ENCODE results near the gene RIMKLB.
"Not testable (repeated sequence)": the region's sequence is repeated elsewhere in the genome, so short reads cannot be mapped to it uniquely, and the experiment has no call there.

Gene RIMKLB

GRCh38 chr12:8781381-8782127, 83.8 kb downstream of the RIMKLB start:
- TF ChIP-seq SPI1 (IDR thresholded peaks at IDR 0.05; ENCODE audit: borderline replicate concordance, low read depth) (no peak), GABPA (IDR thresholded peaks at IDR 0.05; ENCODE audit: low read depth) (no peak), CTCF (IDR thresholded peaks at IDR 0.05; ENCODE audit: insufficient read depth, low read length) (no peak), REST (IDR thresholded peaks at IDR 0.05; ENCODE audit: insufficient replicate concordance, low read depth) (no peak), POLR2AphosphoS5 (IDR thresholded peaks at IDR 0.05; ENCODE audit: low read depth) (no peak)
- H3K27me3 ChIP-seq (ENCODE audit: insufficient read depth, poor library complexity, severe bottlenecking), result peaks cover 8% of the 10 kb centered on the region
- H3K4me3 ChIP-seq (replicated peaks; ENCODE audit: insufficient read depth, low read length), result no peak overlapping the region
- DNase-seq (ENCODE audit: low read depth in 1 of 2, low spot score in 1 of 2), result no peak
- H3K27ac ChIP-seq (replicated peaks), result no peak overlapping the region

- no peak overlapping the region for H3K4me3 ChIP-seq (replicated peaks; ENCODE audit: insufficient read depth, low read length)
- peaks cover 3% of the 10 kb centered on the region for H3K27me3 ChIP-seq (ENCODE audit: insufficient read depth, poor library complexity, severe bottlenecking)
- no peak for TF ChIP-seq SPI1 (IDR thresholded peaks at IDR 0.05; ENCODE audit: borderline replicate concordance, low read depth)
- TF ChIP-seq GABPA (IDR thresholded peaks at IDR 0.05; ENCODE audit: low read depth), result no peak
- TF ChIP-seq CTCF (IDR thresholded peaks at IDR 0.05; ENCODE audit: insufficient read depth, low read length), result no peak
- no peak for TF ChIP-seq POLR2AphosphoS5 (IDR thresholded peaks at IDR 0.05; ENCODE audit: low read depth)
- TF ChIP-seq REST (IDR thresholded peaks at IDR 0.05; ENCODE audit: insufficient replicate concordance, low read depth), result no peak
- DNase-seq (ENCODE audit: low read depth in 1 of 2, low spot score in 1 of 2), result no peak
- no peak overlapping the region for H3K27ac ChIP-seq (replicated peaks)
These were observed 86.6 kb downstream of the RIMKLB start for GRCh38 chr12:8784290-8784888.

GRCh38 chr12:8785499-8785898, 87.7 kb downstream of the RIMKLB start:
- H3K27me3 ChIP-seq (ENCODE audit: insufficient read depth, poor library complexity, severe bottlenecking), result peaks cover 3% of the 10 kb centered on the region
- H3K4me3 ChIP-seq (replicated peaks; ENCODE audit: insufficient read depth, low read length), result no peak overlapping the region
- TF ChIP-seq CTCF (IDR thresholded peaks at IDR 0.05; ENCODE audit: insufficient read depth, low read length) (no peak), POLR2AphosphoS5 (IDR thresholded peaks at IDR 0.05; ENCODE audit: low read depth) (no peak), REST (IDR thresholded peaks at IDR 0.05; ENCODE audit: insufficient replicate concordance, low read depth) (no peak)
- DNase-seq (ENCODE audit: low read depth in 1 of 2, low spot score in 1 of 2), result no peak
- H3K27ac ChIP-seq (replicated peaks), result no peak overlapping the region

- DNase-seq (ENCODE audit: low read depth in 1 of 2, low spot score in 1 of 2); H3K27me3 ChIP-seq (ENCODE audit: insufficient read depth, poor library complexity, severe bottlenecking); H3K4me3 ChIP-seq (replicated peaks; ENCODE audit: insufficient read depth, low read length); H3K27ac ChIP-seq (replicated peaks): not testable (repeated sequence)
These were observed 89.4 kb downstream of the RIMKLB start for GRCh38 chr12:8787206-8787605.

GRCh38 chr12:8788706-8789105, 90.9 kb downstream of the RIMKLB start:
- not testable (repeated sequence) for DNase-seq (ENCODE audit: low read depth in 1 of 2, low spot score in 1 of 2); H3K27ac ChIP-seq (replicated peaks); H3K4me3 ChIP-seq (replicated peaks; ENCODE audit: insufficient read depth, low read length); H3K27me3 ChIP-seq (ENCODE audit: insufficient read depth, poor library complexity, severe bottlenecking)

Measured in HL-60 (cell line).